ENCODE results near the gene CCDC167.
"Not testable (repeated sequence)": the region's sequence is repeated elsewhere in the genome, so short reads cannot be mapped to it uniquely, and the experiment has no call there.

CCDC167 gene

GRCh38 chr6:37506479-37506878 lies 6.8 kb upstream of the CCDC167 start:
- Mint-ChIP-seq H3K4me1 (peaks cover 87% of the 10 kb centered on the region), H3K27me3 (no peaks in the 10 kb centered on the region), H3K27ac (peak overlapping the region; percentile 72), H3K4me3 (no peak overlapping the region), H3K36me3 (no peaks in the 10 kb centered on the region), H3K9me3 (peaks cover 5% of the 10 kb centered on the region)

- H3K4me1 Mint-ChIP-seq, result peaks cover 91% of the 10 kb centered on the region
- no peak overlapping the region for H3K4me3 Mint-ChIP-seq
- H3K9me3 Mint-ChIP-seq, result peaks cover 5% of the 10 kb centered on the region
- H3K27me3 Mint-ChIP-seq, result no peaks in the 10 kb centered on the region
- peak overlapping the region; percentile 94 for H3K27ac Mint-ChIP-seq
- H3K36me3 Mint-ChIP-seq, result no peaks in the 10 kb centered on the region
These were observed 4.3 kb upstream of the CCDC167 start for GRCh38 chr6:37504024-37504423.

GRCh38 chr6:37503309-37503965 lies 3.7 kb upstream of the CCDC167 start:
- Mint-ChIP-seq H3K27me3 (no peaks in the 10 kb centered on the region), H3K27ac (peak overlapping the region; percentile 94), H3K36me3 (no peaks in the 10 kb centered on the region), H3K9me3 (peaks cover 3% of the 10 kb centered on the region), H3K4me1 (peaks cover 91% of the 10 kb centered on the region), H3K4me3 (peak overlapping the region; percentile 72)

GRCh38 chr6:37502703-37503291 lies 3.1 kb upstream of the CCDC167 start:
- Mint-ChIP-seq H3K4me3 (peak overlapping the region; percentile 72), H3K4me1 (peaks cover 90% of the 10 kb centered on the region), H3K36me3 (no peaks in the 10 kb centered on the region), H3K27me3 (no peaks in the 10 kb centered on the region), H3K27ac (peak overlapping the region; percentile 94), H3K9me3 (no peaks in the 10 kb centered on the region)

GRCh38 chr6:37501632-37502491 lies 2.2 kb upstream of the CCDC167 start:
- Mint-ChIP-seq H3K36me3 (no peaks in the 10 kb centered on the region), H3K9me3 (no peaks in the 10 kb centered on the region), H3K27me3 (no peaks in the 10 kb centered on the region), H3K4me3 (peak overlapping the region; percentile 62), H3K27ac (peak overlapping the region; percentile 94), H3K4me1 (peaks cover 91% of the 10 kb centered on the region)

- H3K9me3 Mint-ChIP-seq, H3K4me3 Mint-ChIP-seq, H3K36me3 Mint-ChIP-seq, H3K27me3 Mint-ChIP-seq: not testable (repeated sequence)
- Mint-ChIP-seq H3K4me1 (peaks cover 90% of the 10 kb centered on the region), H3K27ac (peak overlapping the region; percentile 32)
These were observed 1.2 kb upstream of the CCDC167 start for GRCh38 chr6:37500904-37501303.

GRCh38 chr6:37500294-37500608 lies 558 bp upstream of the CCDC167 start:
- Mint-ChIP-seq H3K27me3 (no peaks in the 10 kb centered on the region), H3K27ac (peak overlapping the region; percentile 97), H3K4me1 (peaks cover 90% of the 10 kb centered on the region), H3K4me3 (peak overlapping the region; percentile 97), H3K9me3 (no peaks in the 10 kb centered on the region), H3K36me3 (no peaks in the 10 kb centered on the region)

GRCh38 chr6:37496951-37497885 lies 2.5 kb downstream of the CCDC167 start:
- no peak overlapping the region for H3K4me3 Mint-ChIP-seq
- H3K4me1 Mint-ChIP-seq, result peaks cover 79% of the 10 kb centered on the region
- no peaks in the 10 kb centered on the region for H3K36me3 Mint-ChIP-seq
- no peaks in the 10 kb centered on the region for H3K9me3 Mint-ChIP-seq
- H3K27me3 Mint-ChIP-seq, result no peaks in the 10 kb centered on the region
- peak overlapping the region; percentile 41 for H3K27ac Mint-ChIP-seq

GRCh38 chr6:37495244-37495934 lies 4.3 kb downstream of the CCDC167 start:
- Mint-ChIP-seq H3K4me1 (peaks cover 81% of the 10 kb centered on the region), H3K36me3 (no peaks in the 10 kb centered on the region), H3K27me3 (no peaks in the 10 kb centered on the region), H3K27ac (peak overlapping the region; percentile 71), H3K4me3 (peak overlapping the region; percentile 53), H3K9me3 (no peaks in the 10 kb centered on the region)

- H3K4me3 Mint-ChIP-seq, result no peak overlapping the region
- H3K9me3 Mint-ChIP-seq, result no peaks in the 10 kb centered on the region
- H3K27ac Mint-ChIP-seq, result no peak overlapping the region
- peaks cover 1% of the 10 kb centered on the region for H3K36me3 Mint-ChIP-seq
- H3K27me3 Mint-ChIP-seq, result no peaks in the 10 kb centered on the region
- peaks cover 80% of the 10 kb centered on the region for H3K4me1 Mint-ChIP-seq
These were observed 6.1 kb downstream of the CCDC167 start for GRCh38 chr6:37493661-37493995.

- Mint-ChIP-seq H3K4me3 (no peak overlapping the region), H3K27me3 (no peaks in the 10 kb centered on the region), H3K27ac (no peak overlapping the region), H3K4me1 (peaks cover 80% of the 10 kb centered on the region), H3K9me3 (no peaks in the 10 kb centered on the region), H3K36me3 (peaks cover 4% of the 10 kb centered on the region)
These were observed 6.6 kb downstream of the CCDC167 start for GRCh38 chr6:37492991-37493660.

GRCh38 chr6:37492236-37492972 lies 7.3 kb downstream of the CCDC167 start:
- Mint-ChIP-seq H3K9me3 (no peaks in the 10 kb centered on the region), H3K4me3 (no peak overlapping the region), H3K27me3 (no peaks in the 10 kb centered on the region), H3K4me1 (peaks cover 78% of the 10 kb centered on the region), H3K36me3 (peaks cover 4% of the 10 kb centered on the region), H3K27ac (peak overlapping the region; percentile 51)

- Mint-ChIP-seq H3K4me3 (no peak overlapping the region), H3K36me3 (peaks cover 4% of the 10 kb centered on the region), H3K27me3 (no peaks in the 10 kb centered on the region), H3K4me1 (peaks cover 73% of the 10 kb centered on the region), H3K27ac (no peak overlapping the region), H3K9me3 (no peaks in the 10 kb centered on the region)
These were observed 7.9 kb downstream of the CCDC167 start for GRCh38 chr6:37491830-37492208.

All from activated naive CD4-positive, alpha-beta T cell treated with anti-CD3 and anti-CD28 coated beads, Interleukin-2, amount 50 U/mL, for 24 hours (primary cell).